ENCODE results near the gene XYLB.

GRCh38 chr3:38450853-38451252 lies 104.3 kb downstream of the XYLB start:
- TF ChIP-seq, protein P1, sequence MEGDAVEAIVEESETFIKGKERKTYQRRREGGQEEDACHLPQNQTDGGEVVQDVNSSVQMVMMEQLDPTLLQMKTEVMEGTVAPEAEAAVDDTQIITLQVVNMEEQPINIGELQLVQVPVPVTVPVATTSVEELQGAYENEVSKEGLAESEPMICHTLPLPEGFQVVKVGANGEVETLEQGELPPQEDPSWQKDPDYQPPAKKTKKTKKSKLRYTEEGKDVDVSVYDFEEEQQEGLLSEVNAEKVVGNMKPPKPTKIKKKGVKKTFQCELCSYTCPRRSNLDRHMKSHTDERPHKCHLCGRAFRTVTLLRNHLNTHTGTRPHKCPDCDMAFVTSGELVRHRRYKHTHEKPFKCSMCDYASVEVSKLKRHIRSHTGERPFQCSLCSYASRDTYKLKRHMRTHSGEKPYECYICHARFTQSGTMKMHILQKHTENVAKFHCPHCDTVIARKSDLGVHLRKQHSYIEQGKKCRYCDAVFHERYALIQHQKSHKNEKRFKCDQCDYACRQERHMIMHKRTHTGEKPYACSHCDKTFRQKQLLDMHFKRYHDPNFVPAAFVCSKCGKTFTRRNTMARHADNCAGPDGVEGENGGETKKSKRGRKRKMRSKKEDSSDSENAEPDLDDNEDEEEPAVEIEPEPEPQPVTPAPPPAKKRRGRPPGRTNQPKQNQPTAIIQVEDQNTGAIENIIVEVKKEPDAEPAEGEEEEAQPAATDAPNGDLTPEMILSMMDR (IDR thresholded peaks at IDR 0.05) = no peak
- TF ChIP-seq POLR2A (IDR thresholded peaks at IDR 0.05) (no peak), POLR2AphosphoS5 (IDR thresholded peaks at IDR 0.05) (no peak)

Measured in suprapubic skin (tissue), 4 donors.